Muscle of leg (tissue), 11 donors: ENCODE measurements around the gene RNF223. TPM values are rescaled to one million over a fixed set of nuclear protein-coding genes. Genes with fewer than 3 reads are reported as not detected.

ENCODE experiments used
- DNase-seq: peaks from one replicate; pipeline ENCODE4 v3.0.0; 2013
- H3K27ac ChIP-seq: one replicate; pipeline ENCODE4 v1.5.1; 2013; ENCODE audit warnings: mild to moderate bottlenecking, low read length, control low read depth
- H3K27me3 ChIP-seq: one replicate; pipeline ENCODE4 v1.6.1; 2013; ENCODE audit warnings: low read length; ENCODE audit not compliant: control insufficient read depth, insufficient read depth
- H3K36me3 ChIP-seq: one replicate; pipeline ENCODE4 v1.6.1; 2013; ENCODE audit warnings: low read length; ENCODE audit not compliant: control insufficient read depth, insufficient read depth
- H3K4me1 ChIP-seq: one replicate; pipeline ENCODE4 v1.6.1; 2013; ENCODE audit warnings: low read length; ENCODE audit not compliant: control insufficient read depth, insufficient read depth
- H3K4me3 ChIP-seq: one replicate; pipeline ENCODE4 v1.5.1; 2013; ENCODE audit warnings: low read length, control low read depth
- H3K9me3 ChIP-seq: replicated peaks from 2 replicates; pipeline ENCODE4 v1.6.1; 2013; ENCODE audit warnings: low read depth, low read length; ENCODE audit not compliant: control insufficient read depth
- WGBS: methylation state at CpG from one replicate; pipeline ENCODE4 v1.1.5; 2013; ENCODE audit warnings: missing lambda C conversion rate; ENCODE audit not compliant: insufficient coverage; 5-methylcytosine and 5-hydroxymethylcytosine counted together
- polyA plus RNA-seq, 8 donors: library from polyadenylated mRNA; unstranded; fragments of 120-200 nt; gene quantifications; one replicate each; pipeline versions ENCODE4 v1.2.1 to v1.2.3, GENCODE V29; 2013; ENCODE audit warnings: inconsistent platforms in 1 of 8, low replicate concordance in 1 of 8; ENCODE audit not compliant: insufficient read length in 8 of 8, insufficient read depth in 1 of 8
- total RNA-seq: library from RNA; stranded (reverse); fragments of 120-200 nt; gene quantifications from one replicate; pipeline ENCODE4 v1.2.4, GENCODE V29; 2013

RNF223 gene
- total and polyA plus RNA-seq, 9 donors = 0.08 to 0.23 (median 0.09) TPM; not detected in 2

- no peaks in the 10 kb centered on the region for H3K9me3 ChIP-seq
- WGBS = 83% methylated on average over 10 of the region's 10 CpGs
- H3K4me1 ChIP-seq = no peaks in the 10 kb centered on the region
- H3K27ac ChIP-seq = no peak overlapping the region
- no peak for DNase-seq
- H3K4me3 ChIP-seq = no peak overlapping the region
- H3K27me3 ChIP-seq = no peaks in the 10 kb centered on the region
- no peaks in the 10 kb centered on the region for H3K36me3 ChIP-seq
Measured at GRCh38 chr1:1093610-1093943, 19.5 kb upstream of the RNF223 start.

GRCh38 chr1:1092894-1093609 is 18.9 kb upstream of the RNF223 start:
- Histone ChIP-seq H3K4me3 (no peak overlapping the region), H3K27me3 (no peaks in the 10 kb centered on the region), H3K27ac (no peak overlapping the region), H3K36me3 (no peaks in the 10 kb centered on the region), H3K4me1 (no peaks in the 10 kb centered on the region), H3K9me3 (no peaks in the 10 kb centered on the region)
- no peak for DNase-seq
- 85% methylated on average over 12 of the region's 14 CpGs for WGBS

- H3K4me1 ChIP-seq = no peaks in the 10 kb centered on the region
- WGBS = 84% methylated on average over 28 of the region's 28 CpGs
- no peaks in the 10 kb centered on the region for H3K36me3 ChIP-seq
- no peaks in the 10 kb centered on the region for H3K27me3 ChIP-seq
- no peaks in the 10 kb centered on the region for H3K9me3 ChIP-seq
- no peak for DNase-seq
- H3K4me3 ChIP-seq = no peak overlapping the region
- H3K27ac ChIP-seq = no peak overlapping the region
Measured at GRCh38 chr1:1092149-1092855, 18.2 kb upstream of the RNF223 start.

GRCh38 chr1:1091344-1092148 is 17.4 kb upstream of the RNF223 start:
- DNase-seq = no peak
- no peak overlapping the region for H3K27ac ChIP-seq
- no peaks in the 10 kb centered on the region for H3K9me3 ChIP-seq
- H3K36me3 ChIP-seq = no peaks in the 10 kb centered on the region
- H3K27me3 ChIP-seq = no peaks in the 10 kb centered on the region
- 96% methylated on average over 25 of the region's 28 CpGs for WGBS
- H3K4me1 ChIP-seq = no peaks in the 10 kb centered on the region
- H3K4me3 ChIP-seq = no peak overlapping the region

- H3K4me3 ChIP-seq = no peak overlapping the region
- WGBS = 92% methylated on average over 44 of the region's 45 CpGs
- no peak overlapping the region for H3K27ac ChIP-seq
- peak; percentile 1 for DNase-seq
- H3K27me3 ChIP-seq = no peaks in the 10 kb centered on the region
- H3K4me1 ChIP-seq = no peaks in the 10 kb centered on the region
- H3K9me3 ChIP-seq = no peaks in the 10 kb centered on the region
- no peaks in the 10 kb centered on the region for H3K36me3 ChIP-seq
Measured at GRCh38 chr1:1090424-1091343, 16.6 kb upstream of the RNF223 start.

- no peak for DNase-seq
- no peak overlapping the region for H3K4me3 ChIP-seq
- H3K4me1 ChIP-seq = no peaks in the 10 kb centered on the region
- H3K27me3 ChIP-seq = no peaks in the 10 kb centered on the region
- WGBS = 91% methylated on average over 20 of the region's 22 CpGs
- no peaks in the 10 kb centered on the region for H3K36me3 ChIP-seq
- H3K27ac ChIP-seq = no peak overlapping the region
- no peaks in the 10 kb centered on the region for H3K9me3 ChIP-seq
Measured at GRCh38 chr1:1089731-1090423, 15.8 kb upstream of the RNF223 start.

GRCh38 chr1:1088801-1089680 is 14.9 kb upstream of the RNF223 start:
- Histone ChIP-seq H3K27me3 (no peaks in the 10 kb centered on the region), H3K36me3 (no peaks in the 10 kb centered on the region), H3K27ac (no peak overlapping the region), H3K4me1 (no peaks in the 10 kb centered on the region), H3K4me3 (no peak overlapping the region), H3K9me3 (no peaks in the 10 kb centered on the region)
- WGBS = 88% methylated on average over 42 of the region's 46 CpGs
- DNase-seq = peak; percentile 3

GRCh38 chr1:1088029-1088800 is 14.1 kb upstream of the RNF223 start:
- no peak overlapping the region for H3K4me3 ChIP-seq
- H3K27me3 ChIP-seq = no peaks in the 10 kb centered on the region
- no peaks in the 10 kb centered on the region for H3K4me1 ChIP-seq
- no peak overlapping the region for H3K27ac ChIP-seq
- 91% methylated on average over 26 of the region's 39 CpGs for WGBS
- peaks cover 4% of the 10 kb centered on the region for H3K36me3 ChIP-seq
- no peaks in the 10 kb centered on the region for H3K9me3 ChIP-seq
- DNase-seq = no peak
